ENCODE results near the gene CDK5RAP2. TPM values are rescaled to one million over a fixed set of nuclear protein-coding genes. Genes with fewer than 3 reads are reported as not detected.

Gene CDK5RAP2
- total RNA-seq, 1 donor = 26.9 TPM

- H3K4me1 ChIP-seq (ENCODE audit: insufficient read depth, low read length) = peaks cover 6% of the 10 kb centered on the region
- H3K27me3 ChIP-seq (ENCODE audit: insufficient read depth, low read length) = no peaks in the 10 kb centered on the region
- no peaks in the 10 kb centered on the region for H3K9me3 ChIP-seq (ENCODE audit: low read depth, low read length)
- no peak overlapping the region for H3K4me3 ChIP-seq (ENCODE audit: low read length)
Observed at GRCh38 chr9:120484162-120484561, 95.8 kb downstream of the CDK5RAP2 start.

GRCh38 chr9:120482424-120483186 lies 97.4 kb downstream of the CDK5RAP2 start:
- Histone ChIP-seq H3K4me1 (ENCODE audit: insufficient read depth, low read length) (peaks cover 14% of the 10 kb centered on the region), H3K4me3 (ENCODE audit: low read length) (no peak overlapping the region), H3K9me3 (ENCODE audit: low read depth, low read length) (no peaks in the 10 kb centered on the region), H3K27me3 (ENCODE audit: insufficient read depth, low read length) (no peaks in the 10 kb centered on the region)

GRCh38 chr9:120481846-120482245 lies 98.1 kb downstream of the CDK5RAP2 start:
- H3K9me3 ChIP-seq (ENCODE audit: low read depth, low read length) = no peaks in the 10 kb centered on the region
- peaks cover 14% of the 10 kb centered on the region for H3K4me1 ChIP-seq (ENCODE audit: insufficient read depth, low read length)
- H3K4me3 ChIP-seq (ENCODE audit: low read length) = no peak overlapping the region
- no peaks in the 10 kb centered on the region for H3K27me3 ChIP-seq (ENCODE audit: insufficient read depth, low read length)

- no peak overlapping the region for H3K4me3 ChIP-seq (ENCODE audit: low read length)
- no peaks in the 10 kb centered on the region for H3K27me3 ChIP-seq (ENCODE audit: insufficient read depth, low read length)
- H3K4me1 ChIP-seq (ENCODE audit: insufficient read depth, low read length) = peaks cover 14% of the 10 kb centered on the region
- H3K9me3 ChIP-seq (ENCODE audit: low read depth, low read length) = no peaks in the 10 kb centered on the region
Observed at GRCh38 chr9:120481248-120481647, 98.7 kb downstream of the CDK5RAP2 start.

GRCh38 chr9:120480707-120481106 lies 99.3 kb downstream of the CDK5RAP2 start:
- Histone ChIP-seq H3K9me3 (ENCODE audit: low read depth, low read length) (no peaks in the 10 kb centered on the region), H3K4me3 (ENCODE audit: low read length) (no peak overlapping the region), H3K4me1 (ENCODE audit: insufficient read depth, low read length) (peaks cover 14% of the 10 kb centered on the region), H3K27me3 (ENCODE audit: insufficient read depth, low read length) (no peaks in the 10 kb centered on the region)

GRCh38 chr9:120478208-120478607 lies 101.8 kb downstream of the CDK5RAP2 start:
- Histone ChIP-seq H3K27me3 (ENCODE audit: insufficient read depth, low read length) (no peaks in the 10 kb centered on the region), H3K4me3 (ENCODE audit: low read length) (no peak overlapping the region), H3K9me3 (ENCODE audit: low read depth, low read length) (no peaks in the 10 kb centered on the region), H3K4me1 (ENCODE audit: insufficient read depth, low read length) (peaks cover 24% of the 10 kb centered on the region)

GRCh38 chr9:120477534-120478001 lies 102.4 kb downstream of the CDK5RAP2 start:
- Histone ChIP-seq H3K4me3 (ENCODE audit: low read length) (no peak overlapping the region), H3K9me3 (ENCODE audit: low read depth, low read length) (no peaks in the 10 kb centered on the region), H3K4me1 (ENCODE audit: insufficient read depth, low read length) (peaks cover 24% of the 10 kb centered on the region)

GRCh38 chr9:120475341-120475740 lies 104.6 kb downstream of the CDK5RAP2 start:
- Histone ChIP-seq H3K27me3 (ENCODE audit: insufficient read depth, low read length) (no peaks in the 10 kb centered on the region), H3K9me3 (ENCODE audit: low read depth, low read length) (no peaks in the 10 kb centered on the region), H3K4me3 (ENCODE audit: low read length) (no peak overlapping the region), H3K4me1 (ENCODE audit: insufficient read depth, low read length) (peaks cover 18% of the 10 kb centered on the region)

More at GRCh38 chr9:120477534-120478001, 102.4 kb downstream of the CDK5RAP2 start:
- no peaks in the 10 kb centered on the region for H3K27me3 ChIP-seq (ENCODE audit: insufficient read depth, low read length)

- H3K27me3 ChIP-seq (ENCODE audit: insufficient read depth, low read length) = no peaks in the 10 kb centered on the region
- no peak overlapping the region for H3K4me3 ChIP-seq (ENCODE audit: low read length)
- H3K9me3 ChIP-seq (ENCODE audit: low read depth, low read length) = no peaks in the 10 kb centered on the region
- H3K4me1 ChIP-seq (ENCODE audit: insufficient read depth, low read length) = peaks cover 18% of the 10 kb centered on the region
Observed at GRCh38 chr9:120474591-120475243, 105.2 kb downstream of the CDK5RAP2 start.

- H3K27me3 ChIP-seq (ENCODE audit: insufficient read depth, low read length) = no peaks in the 10 kb centered on the region
- H3K4me1 ChIP-seq (ENCODE audit: insufficient read depth, low read length) = peaks cover 17% of the 10 kb centered on the region
- no peak overlapping the region for H3K4me3 ChIP-seq (ENCODE audit: low read length)
- H3K9me3 ChIP-seq (ENCODE audit: low read depth, low read length) = no peaks in the 10 kb centered on the region
Observed at GRCh38 chr9:120473608-120474007, 106.4 kb downstream of the CDK5RAP2 start.

- Histone ChIP-seq H3K4me1 (ENCODE audit: insufficient read depth, low read length) (no peaks in the 10 kb centered on the region), H3K9me3 (ENCODE audit: low read depth, low read length) (no peaks in the 10 kb centered on the region), H3K4me3 (ENCODE audit: low read length) (no peak overlapping the region), H3K27me3 (ENCODE audit: insufficient read depth, low read length) (no peaks in the 10 kb centered on the region)
Observed at GRCh38 chr9:120465685-120466407, 114.1 kb downstream of the CDK5RAP2 start.

- H3K9me3 ChIP-seq (ENCODE audit: low read depth, low read length) = no peaks in the 10 kb centered on the region
- no peaks in the 10 kb centered on the region for H3K27me3 ChIP-seq (ENCODE audit: insufficient read depth, low read length)
- no peaks in the 10 kb centered on the region for H3K4me1 ChIP-seq (ENCODE audit: insufficient read depth, low read length)
- no peak overlapping the region for H3K4me3 ChIP-seq (ENCODE audit: low read length)
Observed at GRCh38 chr9:120464887-120465421, 115.0 kb downstream of the CDK5RAP2 start.

- no peaks in the 10 kb centered on the region for H3K27me3 ChIP-seq (ENCODE audit: insufficient read depth, low read length)
- no peaks in the 10 kb centered on the region for H3K4me1 ChIP-seq (ENCODE audit: insufficient read depth, low read length)
- no peaks in the 10 kb centered on the region for H3K9me3 ChIP-seq (ENCODE audit: low read depth, low read length)
- no peak overlapping the region for H3K4me3 ChIP-seq (ENCODE audit: low read length)
Observed at GRCh38 chr9:120464176-120464886, 115.6 kb downstream of the CDK5RAP2 start.

GRCh38 chr9:120463765-120464164 lies 116.2 kb downstream of the CDK5RAP2 start:
- Histone ChIP-seq H3K4me3 (ENCODE audit: low read length) (no peak overlapping the region), H3K27me3 (ENCODE audit: insufficient read depth, low read length) (no peaks in the 10 kb centered on the region), H3K9me3 (ENCODE audit: low read depth, low read length) (no peaks in the 10 kb centered on the region), H3K4me1 (ENCODE audit: insufficient read depth, low read length) (no peaks in the 10 kb centered on the region)
